ENCODE results near the gene CYP8B1. TPM values are rescaled to one million over a fixed set of nuclear protein-coding genes. Genes with fewer than 3 reads are reported as not detected.

Gene CYP8B1
- polyA plus RNA-seq, 1 donor (not counting 4 experiments of a cell fraction or from before 2014, with no cell fraction given): not detected

GRCh38 chr3:42876401-42876800, 722 bp upstream of the CYP8B1 start:
- Histone ChIP-seq H3K4me2 (ENCODE audit: control insufficient read depth, extremely low read depth, insufficient read depth, low read depth, low read length) (no peak overlapping the region), H3K36me3 (ENCODE audit: control insufficient read depth in 2 of 2, extremely low read depth in 1 of 2, insufficient read depth in 2 of 2, low read length in 2 of 2) (no peaks in the 10 kb centered on the region), H3K9ac (ENCODE audit: control insufficient read depth, extremely low read depth, insufficient read depth, low read length) (no peak overlapping the region), H3K79me2 (ENCODE audit: control insufficient read depth, insufficient read depth, low read length) (no peaks in the 10 kb centered on the region), H3K4me3 (ENCODE audit: control insufficient read depth in 2 of 3, extremely low read depth in 1 of 3, insufficient read depth in 2 of 3, low read depth in 1 of 3, low read length in 3 of 3) (no peak overlapping the region), H3K9me1 (ENCODE audit: control insufficient read depth, extremely low read depth, insufficient read depth, low read length) (no peaks in the 10 kb centered on the region), H4K20me1 (ENCODE audit: control insufficient read depth, extremely low read depth, insufficient read depth, low read length) (no peaks in the 10 kb centered on the region), H3K9me3 (ENCODE audit: control insufficient read depth, low read depth, low read length) (no peaks in the 10 kb centered on the region), H3K27ac (ENCODE audit: control insufficient read depth, insufficient read depth, low read length) (no peak overlapping the region), H2AFZ (ENCODE audit: control insufficient read depth, low read length) (no peak overlapping the region), H3K27me3 (ENCODE audit: control insufficient read depth, extremely low read depth, insufficient read depth, low read length) (peaks cover 8% of the 10 kb centered on the region), H3K4me1 (ENCODE audit: control insufficient read depth, extremely low read depth, insufficient read depth, low read length) (peaks cover 4% of the 10 kb centered on the region)
- FAIRE-seq: no peak
- dilution Hi-C loops (cut with MboI; ENCODE audit: extremely low pct_ligation_motif_present, low sequenced_read_pairs): no loop called here
- DNase-seq (ENCODE audit: low read depth, low spot score): no peak
- TF ChIP-seq EZH2 (IDR thresholded peaks at IDR 0.05; ENCODE audit: low read length) (no peak), CTCF (optimal IDR thresholded peaks at IDR 0.05 in 1 of 3, IDR thresholded peaks at IDR 0.05 in 1 of 3, conservative IDR thresholded peaks at IDR 0.05 in 1 of 3; ENCODE audit: extremely low read depth in 1 of 3, insufficient read depth in 2 of 3, low read length in 3 of 3) (no peak)

- H2AFZ ChIP-seq (ENCODE audit: control insufficient read depth, low read length): no peak overlapping the region
- H3K27me3 ChIP-seq (ENCODE audit: control insufficient read depth, extremely low read depth, insufficient read depth, low read length): peaks cover 9% of the 10 kb centered on the region
- H3K4me3 ChIP-seq (ENCODE audit: control insufficient read depth in 2 of 3, extremely low read depth in 1 of 3, insufficient read depth in 2 of 3, low read depth in 1 of 3, low read length in 3 of 3): no peak overlapping the region
- no peaks in the 10 kb centered on the region for H3K9me1 ChIP-seq (ENCODE audit: control insufficient read depth, extremely low read depth, insufficient read depth, low read length)
- no peaks in the 10 kb centered on the region for H4K20me1 ChIP-seq (ENCODE audit: control insufficient read depth, extremely low read depth, insufficient read depth, low read length)
- TF ChIP-seq EZH2 (IDR thresholded peaks at IDR 0.05; ENCODE audit: low read length) (no peak), CTCF (optimal IDR thresholded peaks at IDR 0.05 in 1 of 3, IDR thresholded peaks at IDR 0.05 in 1 of 3, conservative IDR thresholded peaks at IDR 0.05 in 1 of 3; ENCODE audit: extremely low read depth in 1 of 3, insufficient read depth in 2 of 3, low read length in 3 of 3) (no peak)
- no peaks in the 10 kb centered on the region for H3K36me3 ChIP-seq (ENCODE audit: control insufficient read depth in 2 of 2, extremely low read depth in 1 of 2, insufficient read depth in 2 of 2, low read length in 2 of 2)
- no peaks in the 10 kb centered on the region for H3K79me2 ChIP-seq (ENCODE audit: control insufficient read depth, insufficient read depth, low read length)
- no peaks in the 10 kb centered on the region for H3K9me3 ChIP-seq (ENCODE audit: control insufficient read depth, low read depth, low read length)
- no peak for DNase-seq (ENCODE audit: low read depth, low spot score)
- dilution Hi-C loops (cut with MboI; ENCODE audit: extremely low pct_ligation_motif_present, low sequenced_read_pairs): no loop called here
- H3K27ac ChIP-seq (ENCODE audit: control insufficient read depth, insufficient read depth, low read length): no peak overlapping the region
- H3K9ac ChIP-seq (ENCODE audit: control insufficient read depth, extremely low read depth, insufficient read depth, low read length): no peak overlapping the region
- no peak overlapping the region for H3K4me2 ChIP-seq (ENCODE audit: control insufficient read depth, extremely low read depth, insufficient read depth, low read depth, low read length)
- FAIRE-seq: no peak
- no peaks in the 10 kb centered on the region for H3K4me1 ChIP-seq (ENCODE audit: control insufficient read depth, extremely low read depth, insufficient read depth, low read length)
Measured at GRCh38 chr3:42874749-42875148, 930 bp downstream of the CYP8B1 start.

All from keratinocyte (primary cell).